NCI-H2227 (cell line): ENCODE data around the gene DDTL.
"Not testable (repeated sequence)": the region's sequence is repeated elsewhere in the genome, so short reads cannot be mapped to it uniquely, and the experiment has no call there.

ENCODE experiments used
- DNase-seq: peaks from one replicate; lab custom pipeline; 2025; ENCODE audit not compliant: unreplicated experiment; lab: John Stamatoyannopoulos, UW

Gene DDTL

GRCh38 chr22:23969071-23969470 lies 2.4 kb downstream of the DDTL start:
- DNase-seq, result no peak

GRCh38 chr22:23970201-23970641 lies 3.5 kb downstream of the DDTL start:
- no peak for DNase-seq

GRCh38 chr22:23970816-23971486 lies 4.3 kb downstream of the DDTL start:
- DNase-seq, result no peak

GRCh38 chr22:23971927-23972326 lies 5.2 kb downstream of the DDTL start:
- not testable (repeated sequence) for DNase-seq

- not testable (repeated sequence) for DNase-seq
Observed at GRCh38 chr22:23974345-23974744, 7.7 kb downstream of the DDTL start, which contains the start of gene DDT. DDT (minus strand) TSS chr22:23974441; CDS start chr22:23974414, 27 bp downstream.

DNA sequence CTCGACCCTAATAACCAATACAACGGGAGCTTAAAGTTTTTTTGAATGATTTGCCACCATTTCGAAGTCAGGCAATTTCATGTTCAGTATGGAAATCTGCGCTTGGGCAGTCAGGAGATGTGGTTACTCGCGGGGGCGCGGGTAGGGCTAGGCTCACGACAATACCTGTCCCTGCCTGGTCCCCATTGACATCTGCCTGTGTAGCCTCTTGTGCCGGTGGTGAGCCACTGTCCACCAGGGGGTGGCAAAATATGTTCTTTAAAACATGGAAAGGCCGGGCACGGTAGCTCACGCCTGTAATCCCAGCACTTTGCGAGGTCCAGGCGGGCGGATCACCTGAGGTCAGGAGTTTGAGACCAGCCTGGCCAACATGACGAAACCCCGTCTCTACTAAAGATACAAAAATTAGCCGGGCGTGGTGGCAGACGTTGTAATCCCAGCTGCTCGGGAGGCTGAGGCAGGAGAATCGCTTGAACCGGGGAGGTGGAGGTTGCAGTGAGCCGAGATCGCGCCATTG lies 8.2 kb downstream of the DDTL start:
- DNase-seq, result not testable (repeated sequence)

DNA sequence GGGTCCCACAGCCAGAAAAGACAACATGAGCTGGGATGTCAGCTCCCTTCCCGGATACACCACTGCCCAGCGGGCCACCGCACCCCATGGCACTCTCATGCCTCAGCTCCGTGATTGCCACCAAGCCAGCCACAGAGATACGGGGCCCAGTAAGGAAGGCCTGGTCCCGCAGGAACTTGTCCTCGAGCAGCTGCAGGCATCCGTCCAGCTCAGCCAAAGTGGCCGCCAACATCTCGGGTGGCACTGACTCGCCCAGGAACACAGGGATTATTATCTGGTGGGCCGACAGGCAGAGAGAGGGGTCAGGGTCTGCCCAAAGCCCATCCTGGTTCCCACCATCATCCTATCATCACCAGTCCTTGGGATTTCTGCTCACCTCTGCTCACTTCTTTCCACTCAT lies 10.6 kb downstream of the DDTL start:
- DNase-seq, result not testable (repeated sequence)

DNA sequence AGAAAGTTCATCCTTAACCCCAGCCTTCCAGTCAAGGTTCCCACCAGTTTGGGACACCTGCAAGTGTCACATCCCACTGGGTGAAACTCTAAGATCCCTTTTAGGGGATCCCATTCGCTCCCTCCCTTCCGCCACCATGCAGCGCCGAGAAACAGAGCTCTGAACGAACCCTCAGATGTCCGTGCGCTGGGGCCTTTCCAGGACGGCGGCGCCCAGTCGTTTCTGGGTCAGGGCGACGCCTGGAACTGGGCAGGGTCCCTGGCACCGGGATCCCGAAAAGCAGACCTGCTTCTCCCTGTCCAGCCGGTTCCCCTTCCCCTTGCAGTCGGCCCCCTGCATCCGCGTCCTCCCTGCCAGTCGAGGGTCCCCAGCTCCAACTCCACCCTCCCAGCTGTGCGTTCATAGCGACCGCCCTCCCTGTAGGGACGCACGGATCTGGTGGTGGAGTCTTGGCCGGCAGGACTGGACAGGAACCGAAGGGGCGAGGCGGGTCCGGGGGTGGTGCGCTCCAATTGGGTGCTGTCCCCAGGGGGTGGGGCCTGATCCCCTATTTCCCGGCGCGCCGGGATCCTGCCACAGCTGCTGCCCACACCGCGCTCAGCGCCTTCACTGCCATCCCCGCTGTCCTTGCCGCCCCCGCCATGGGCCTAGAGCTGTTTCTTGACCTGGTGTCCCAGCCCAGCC lies 13.0 kb downstream of the DDTL start, which contains the start of gene GSTT2:
TSS of gene GSTT2 (plus strand) at position 578 of the 684 bp plus-strand sequence.
- DNase-seq, result not testable (repeated sequence)

- not testable (repeated sequence) for DNase-seq
Observed at GRCh38 chr22:23980567-23980966, 13.9 kb downstream of the DDTL start.

DNA sequence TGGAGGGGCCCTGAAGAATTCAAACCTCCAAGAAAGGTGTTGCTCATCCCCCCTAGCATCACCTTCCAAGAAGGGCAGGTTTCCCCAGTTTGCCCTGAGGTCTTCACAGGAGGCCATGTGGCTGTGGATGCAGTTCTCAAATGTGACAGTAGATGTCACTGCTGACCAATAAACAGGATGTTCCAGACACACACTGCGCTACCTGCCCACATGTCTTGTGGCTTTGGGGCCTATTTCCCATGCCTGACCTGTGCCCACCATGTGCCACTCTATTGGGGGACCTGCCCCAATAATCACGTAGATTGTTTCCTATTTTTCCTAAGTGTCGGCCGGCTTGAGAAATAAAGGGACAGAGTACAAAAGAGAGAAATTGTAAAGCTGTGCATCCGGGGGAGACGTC lies 17.7 kb downstream of the DDTL start:
- DNase-seq, result peak; percentile 64

GRCh38 chr22:23986089-23986488 lies 19.4 kb downstream of the DDTL start:
- not testable (repeated sequence) for DNase-seq

GRCh38 chr22:23986538-23987178 lies 20.0 kb downstream of the DDTL start:
- not testable (repeated sequence) for DNase-seq

GRCh38 chr22:23989583-23990244 lies 23.0 kb downstream of the DDTL start:
- not testable (repeated sequence) for DNase-seq

- not testable (repeated sequence) for DNase-seq
Observed at GRCh38 chr22:23993080-23993479, 26.4 kb downstream of the DDTL start.

GRCh38 chr22:23993581-23994177 lies 27.0 kb downstream of the DDTL start:
- not testable (repeated sequence) for DNase-seq

- DNase-seq, result no peak
Observed at GRCh38 chr22:23997092-23997491, 30.4 kb downstream of the DDTL start.

- DNase-seq, result not testable (repeated sequence)
Observed at GRCh38 chr22:23999779-24000178, 33.1 kb downstream of the DDTL start.

DNA sequence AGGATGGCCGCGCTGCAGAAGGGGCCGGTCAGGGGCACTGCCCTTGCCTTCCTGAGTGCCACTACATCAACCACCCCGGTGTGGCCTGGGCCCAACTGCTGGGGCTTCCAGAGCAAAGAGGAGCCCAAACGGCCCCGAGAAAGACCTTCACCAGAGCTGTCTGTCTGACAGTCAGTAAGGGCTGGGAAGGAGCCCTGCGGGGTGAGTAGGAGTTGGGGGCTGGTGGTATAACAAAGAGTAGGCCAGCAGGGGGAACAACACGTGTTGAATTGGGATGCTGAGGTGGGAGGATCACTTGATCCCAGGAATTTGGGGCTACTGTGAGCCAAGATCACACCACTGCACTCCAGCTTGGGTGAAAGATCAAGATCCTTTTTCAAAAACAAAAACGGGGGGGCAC lies 34.6 kb downstream of the DDTL start:
- no peak for DNase-seq

- no peak for DNase-seq
Observed at GRCh38 chr22:24002272-24002671, 35.6 kb downstream of the DDTL start.

- DNase-seq, result no peak
Observed at GRCh38 chr22:24002851-24003250, 36.2 kb downstream of the DDTL start.

GRCh38 chr22:24003887-24004286 lies 37.2 kb downstream of the DDTL start:
- DNase-seq, result no peak
